HEK293 (cell line): ENCODE measurements around the gene LGALSL.

Experiments
- AEBP2 ChIP-seq: fragments of 450-650 bp; formaldehyde crosslinking; IDR thresholded peaks from 2 replicates; pipeline ENCODE4 v1.5.1; 2016; ENCODE audit warnings: missing biosample characterization, missing genetic modification characterization, borderline replicate concordance
- ZBTB8A ChIP-seq: fragments of 450-650 bp; formaldehyde crosslinking; IDR thresholded peaks from 2 replicates; pipeline ENCODE4 v1.5.1; 2016; ENCODE audit warnings: missing biosample characterization, missing genetic modification characterization
- ZNF10 ChIP-seq: fragments of 450-650 bp; formaldehyde crosslinking; IDR thresholded peaks from 2 replicates; pipeline ENCODE4 v1.5.1; 2017; ENCODE audit warnings: missing biosample characterization, missing genetic modification characterization
- ZNF335 ChIP-seq: fragments of 450-650 bp; formaldehyde crosslinking; conservative IDR thresholded peaks from 2 replicates; pipeline ENCODE4 v1.5.1; 2016; ENCODE audit warnings: missing biosample characterization, missing genetic modification characterization
- ZNF610 ChIP-seq: fragments of 450-650 bp; formaldehyde crosslinking; IDR thresholded peaks from 2 replicates; pipeline ENCODE4 v1.5.1; 2016; ENCODE audit warnings: missing biosample characterization, missing genetic modification characterization, borderline replicate concordance
- TF ChIP-seq, protein P1 (sequence below): fragments of 450-650 bp; formaldehyde crosslinking; IDR thresholded peaks from 2 replicates; pipeline ENCODE4 v1.5.1; 2016; ENCODE audit warnings: missing biosample characterization, missing genetic modification characterization
- TF ChIP-seq, protein P2 (sequence below): fragments of 450-650 bp; formaldehyde crosslinking; IDR thresholded peaks from 2 replicates; pipeline ENCODE4 v1.5.1; 2017; ENCODE audit warnings: missing biosample characterization, missing genetic modification characterization

DNA sequence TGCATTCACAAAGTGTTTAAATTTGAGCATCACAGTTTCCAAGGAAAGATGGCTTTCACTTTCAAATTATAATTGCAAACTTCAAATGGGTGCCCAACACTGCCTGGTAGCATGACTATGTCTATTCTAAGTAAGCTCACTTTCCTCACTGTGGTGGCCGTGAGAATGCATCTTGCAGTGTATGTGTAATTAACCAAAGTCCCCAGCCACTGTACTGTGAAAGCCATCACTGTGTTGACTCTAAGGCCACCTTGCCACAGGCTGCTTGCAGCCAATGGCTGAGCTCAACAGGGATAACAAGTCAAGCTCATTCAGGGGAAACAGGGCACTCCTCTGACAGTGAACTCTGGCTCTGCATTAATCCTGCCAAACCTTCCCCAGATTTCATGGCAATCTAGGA lies 43.3 kb upstream of the LGALSL start:
- TF ChIP-seq ZNF10 (no peak), AEBP2 (tag by site-specific recombination) (no peak), ZNF335 (tag by site-specific recombination) (no peak), ZBTB8A (tag by site-specific recombination) (no peak), ZNF610 (no peak)
- TF ChIP-seq, protein P1, sequence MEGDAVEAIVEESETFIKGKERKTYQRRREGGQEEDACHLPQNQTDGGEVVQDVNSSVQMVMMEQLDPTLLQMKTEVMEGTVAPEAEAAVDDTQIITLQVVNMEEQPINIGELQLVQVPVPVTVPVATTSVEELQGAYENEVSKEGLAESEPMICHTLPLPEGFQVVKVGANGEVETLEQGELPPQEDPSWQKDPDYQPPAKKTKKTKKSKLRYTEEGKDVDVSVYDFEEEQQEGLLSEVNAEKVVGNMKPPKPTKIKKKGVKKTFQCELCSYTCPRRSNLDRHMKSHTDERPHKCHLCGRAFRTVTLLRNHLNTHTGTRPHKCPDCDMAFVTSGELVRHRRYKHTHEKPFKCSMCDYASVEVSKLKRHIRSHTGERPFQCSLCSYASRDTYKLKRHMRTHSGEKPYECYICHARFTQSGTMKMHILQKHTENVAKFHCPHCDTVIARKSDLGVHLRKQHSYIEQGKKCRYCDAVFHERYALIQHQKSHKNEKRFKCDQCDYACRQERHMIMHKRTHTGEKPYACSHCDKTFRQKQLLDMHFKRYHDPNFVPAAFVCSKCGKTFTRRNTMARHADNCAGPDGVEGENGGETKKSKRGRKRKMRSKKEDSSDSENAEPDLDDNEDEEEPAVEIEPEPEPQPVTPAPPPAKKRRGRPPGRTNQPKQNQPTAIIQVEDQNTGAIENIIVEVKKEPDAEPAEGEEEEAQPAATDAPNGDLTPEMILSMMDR (tag by site-specific recombination): no peak
- TF ChIP-seq, protein P2, sequence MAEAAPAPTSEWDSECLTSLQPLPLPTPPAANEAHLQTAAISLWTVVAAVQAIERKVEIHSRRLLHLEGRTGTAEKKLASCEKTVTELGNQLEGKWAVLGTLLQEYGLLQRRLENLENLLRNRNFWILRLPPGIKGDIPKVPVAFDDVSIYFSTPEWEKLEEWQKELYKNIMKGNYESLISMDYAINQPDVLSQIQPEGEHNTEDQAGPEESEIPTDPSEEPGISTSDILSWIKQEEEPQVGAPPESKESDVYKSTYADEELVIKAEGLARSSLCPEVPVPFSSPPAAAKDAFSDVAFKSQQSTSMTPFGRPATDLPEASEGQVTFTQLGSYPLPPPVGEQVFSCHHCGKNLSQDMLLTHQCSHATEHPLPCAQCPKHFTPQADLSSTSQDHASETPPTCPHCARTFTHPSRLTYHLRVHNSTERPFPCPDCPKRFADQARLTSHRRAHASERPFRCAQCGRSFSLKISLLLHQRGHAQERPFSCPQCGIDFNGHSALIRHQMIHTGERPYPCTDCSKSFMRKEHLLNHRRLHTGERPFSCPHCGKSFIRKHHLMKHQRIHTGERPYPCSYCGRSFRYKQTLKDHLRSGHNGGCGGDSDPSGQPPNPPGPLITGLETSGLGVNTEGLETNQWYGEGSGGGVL (tag by site-specific recombination): no peak
